Left kidney (tissue), 2 donors: ENCODE measurements around the gene SPINT2. TPM values are rescaled to one million over a fixed set of nuclear protein-coding genes. Genes with fewer than 3 reads are reported as not detected.
"Not testable (repeated sequence)": the region's sequence is repeated elsewhere in the genome, so short reads cannot be mapped to it uniquely, and the experiment has no call there.

Experiments
- DNase-seq: peaks from one replicate; pipeline ENCODE4 v3.0.0-alpha.2; 2013
- polyA plus RNA-seq: library from polyadenylated mRNA; unstranded; fragments of 120-200 nt; gene quantifications from one replicate; pipeline ENCODE4 v1.2.1, GENCODE V29; 2013; ENCODE audit not compliant: insufficient read length

Gene SPINT2
- polyA plus RNA-seq, 1 donor: 274 TPM

GRCh38 chr19:38319421-38320258 is 55.3 kb downstream of the SPINT2 start, which contains the start of gene KCNK6:
Gene KCNK6, plus strand, starts transcription at chr19:38319845. Its CDS starts 106 bp downstream, at chr19:38319951.
- DNase-seq: no peak

DNA sequence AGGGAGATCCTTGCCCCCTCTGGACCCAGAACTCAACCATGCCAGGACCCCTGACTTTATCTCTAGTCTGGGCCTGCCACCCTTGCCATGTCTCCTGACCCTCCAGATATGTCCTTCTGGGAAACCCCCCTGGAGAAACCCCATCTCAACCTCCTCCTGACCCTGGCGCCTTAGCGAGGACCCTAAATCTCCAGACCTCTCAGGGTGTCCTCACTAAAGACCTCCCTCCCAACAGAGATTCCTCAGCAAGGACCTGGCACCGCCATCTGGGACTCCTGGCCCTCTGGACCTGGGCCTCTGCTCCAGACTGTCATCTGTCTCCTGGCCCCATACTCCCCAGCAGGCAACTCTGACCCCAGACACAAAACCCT is 56.6 kb downstream of the SPINT2 start:
- no peak for DNase-seq

DNA sequence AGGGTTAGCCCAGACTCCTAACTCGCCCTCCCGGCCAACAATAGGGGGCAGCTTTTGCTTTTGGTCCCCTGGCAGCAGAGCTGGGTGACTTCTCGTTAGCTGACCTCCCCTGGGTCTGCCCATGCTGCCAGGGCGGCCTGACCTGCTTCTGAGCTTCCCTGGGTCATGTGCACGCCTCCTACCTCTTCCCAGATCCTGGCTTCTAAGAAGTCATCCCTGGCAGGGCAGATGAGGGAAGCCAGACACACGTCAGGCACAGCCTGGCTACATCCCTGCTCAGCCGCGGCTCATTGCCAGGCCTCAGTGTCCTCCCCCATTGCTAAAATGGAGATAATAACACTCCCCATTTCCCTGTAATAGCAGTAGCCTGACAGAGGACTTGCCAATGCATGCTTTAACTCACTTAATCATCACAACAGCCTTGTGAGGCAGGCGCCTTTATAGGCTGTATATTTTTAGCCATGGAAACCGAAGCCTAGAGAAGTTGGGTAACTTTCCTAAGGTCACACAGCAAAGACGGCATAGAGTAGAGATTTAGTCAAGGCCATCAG is 57.3 kb downstream of the SPINT2 start:
- DNase-seq: no peak

GRCh38 chr19:38323291-38323690 is 58.9 kb downstream of the SPINT2 start:
- DNase-seq: no peak

DNA sequence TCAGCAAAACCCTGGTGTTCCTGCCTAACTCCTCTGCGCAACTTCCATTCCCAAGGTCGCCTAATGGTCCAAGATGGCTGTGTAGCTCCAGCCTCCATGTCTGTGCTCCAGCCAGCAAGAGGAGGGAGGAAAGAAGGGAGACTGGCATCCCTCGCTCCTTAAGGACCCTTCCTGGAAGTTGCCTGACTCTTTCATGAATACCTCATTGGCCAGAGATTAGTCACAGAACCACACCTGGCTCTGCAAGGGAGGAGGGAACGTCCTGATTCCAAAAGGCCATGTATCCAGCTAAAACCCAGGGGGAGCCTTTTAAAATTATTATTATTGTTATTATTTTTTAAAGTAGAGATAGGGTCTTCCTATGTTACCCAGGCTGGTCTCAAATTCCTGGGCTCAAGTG is 60.1 kb downstream of the SPINT2 start:
- DNase-seq: no peak

GRCh38 chr19:38326591-38326990 is 62.2 kb downstream of the SPINT2 start:
- DNase-seq: no peak

DNA sequence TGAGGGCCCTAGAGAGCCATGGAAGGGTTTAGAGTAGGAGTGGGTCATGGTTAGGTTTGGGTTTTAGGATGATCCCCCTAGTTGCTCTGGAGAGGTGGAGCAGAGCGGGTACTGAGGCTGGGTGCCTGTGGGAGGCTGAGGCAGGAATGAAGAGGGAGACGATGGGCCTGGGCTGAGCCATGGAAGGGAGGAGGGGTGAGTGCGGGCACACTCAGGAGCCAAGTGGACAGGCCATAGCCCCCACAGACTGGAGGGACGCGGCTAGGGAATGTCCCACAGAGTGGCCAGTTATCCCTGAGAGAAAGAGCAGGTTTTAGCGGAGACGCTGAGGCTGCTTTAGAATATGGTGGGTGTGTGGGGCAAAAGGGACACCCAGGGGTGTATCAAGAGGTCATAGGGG is 65.3 kb downstream of the SPINT2 start:
- DNase-seq: no peak

DNA sequence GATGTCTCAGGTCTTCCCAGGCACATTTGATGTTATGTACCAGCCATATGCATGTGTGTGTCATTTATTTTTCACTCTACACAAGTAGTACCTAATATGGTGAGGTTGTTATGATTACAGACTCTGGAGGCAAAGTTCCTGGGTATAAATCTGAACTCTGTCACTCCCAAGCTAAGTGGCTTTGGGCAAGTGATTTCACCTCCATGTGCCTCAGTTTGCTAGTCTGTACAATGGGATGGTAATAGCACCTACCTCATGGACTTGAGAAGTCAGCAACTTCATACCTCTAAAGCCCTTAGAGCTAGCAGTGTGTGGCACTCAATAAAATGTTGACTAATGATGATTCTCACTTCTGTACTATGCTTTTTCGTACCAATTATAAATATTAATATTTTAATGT is 67.4 kb downstream of the SPINT2 start:
- no peak for DNase-seq

DNA sequence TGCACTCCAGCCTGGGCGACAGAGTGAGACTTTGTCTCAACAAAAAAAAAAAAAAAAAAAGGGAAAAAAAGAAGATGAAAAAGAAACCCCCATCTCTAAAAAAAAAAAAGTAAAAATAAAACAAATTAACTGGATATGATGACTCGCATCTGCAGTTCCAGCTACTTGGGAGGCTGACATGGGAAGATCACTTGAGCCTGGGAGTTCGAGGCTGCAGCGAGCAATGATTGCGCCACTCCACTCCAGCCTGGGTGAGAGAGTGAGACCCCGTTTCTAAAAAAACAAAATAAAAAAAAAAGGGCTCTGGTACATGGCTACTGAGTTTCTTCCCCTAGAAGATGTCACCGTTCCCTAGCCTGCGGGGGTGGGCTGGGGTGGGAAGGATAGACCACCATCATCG is 68.9 kb downstream of the SPINT2 start:
- no peak for DNase-seq

DNA sequence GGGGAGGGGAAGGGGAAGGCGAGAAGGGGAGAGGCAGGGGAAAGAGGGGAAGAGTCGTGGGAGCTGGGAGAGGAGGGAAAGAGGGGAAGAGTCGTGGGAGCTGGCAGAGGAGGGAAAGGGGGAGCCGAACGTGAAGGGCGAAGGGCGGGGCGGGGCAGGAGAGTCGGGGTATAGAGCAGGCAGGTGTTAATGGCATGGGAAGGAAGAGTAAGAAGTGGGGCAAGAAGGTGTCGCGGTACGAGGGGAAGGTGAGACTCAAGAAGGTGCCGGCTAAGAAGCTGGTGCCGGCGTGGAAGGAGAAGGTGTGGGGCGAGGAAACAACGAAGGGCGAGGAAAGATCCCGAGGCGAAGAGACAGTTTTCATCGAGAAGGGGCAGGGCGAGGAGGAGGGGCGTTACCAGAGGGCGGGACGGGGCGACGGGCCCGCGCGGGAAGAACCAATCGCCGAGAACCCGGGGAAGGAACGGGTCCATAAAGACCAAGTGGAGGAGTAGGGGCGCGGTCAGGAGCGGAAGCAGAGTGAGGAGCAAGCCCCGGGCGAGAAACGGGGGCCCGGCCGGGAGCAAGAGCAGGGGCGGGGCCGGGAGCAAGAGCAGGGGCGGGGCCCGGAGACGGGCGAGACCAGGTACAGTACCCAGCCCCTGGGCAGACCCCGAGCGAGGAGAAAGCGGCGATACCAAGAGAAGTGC is 71.7 kb downstream of the SPINT2 start:
- peak; percentile 91 for DNase-seq

GRCh38 chr19:38336638-38337359 is 72.4 kb downstream of the SPINT2 start:
- peak; percentile 89 for DNase-seq

DNA sequence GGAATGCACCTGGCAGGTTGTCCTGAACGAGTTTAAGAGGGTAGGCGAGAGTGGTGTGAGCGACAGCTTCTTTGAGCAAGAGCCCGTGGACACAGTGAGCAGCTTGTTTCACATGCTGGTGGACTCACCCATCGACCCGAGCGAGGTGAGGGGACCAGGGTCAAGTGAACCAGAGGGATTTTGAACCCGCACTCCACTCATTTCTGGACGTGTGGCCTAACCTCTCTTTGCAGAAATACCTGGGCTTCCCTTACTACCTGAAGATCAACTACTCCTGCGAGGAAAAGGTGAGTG is 72.9 kb downstream of the SPINT2 start:
- DNase-seq: no peak

DNA sequence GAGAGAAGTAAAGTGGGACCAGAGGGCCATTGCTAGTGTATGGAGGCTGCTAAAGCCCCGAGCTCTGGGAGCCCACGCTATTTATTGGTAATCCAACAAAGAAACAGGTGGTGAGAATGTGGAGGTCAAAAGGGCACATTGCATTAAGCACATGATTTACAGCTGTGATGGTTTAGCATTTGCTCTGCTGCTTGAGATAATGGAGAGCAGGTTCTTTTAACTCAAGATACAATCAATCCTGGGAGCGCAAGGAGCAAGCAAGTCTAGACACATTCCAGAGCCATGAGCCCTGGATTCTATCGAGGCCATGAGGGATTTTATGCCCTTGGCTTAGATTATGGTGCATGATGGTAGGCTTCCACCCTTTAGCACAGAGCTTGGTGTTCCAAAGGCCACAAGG is 74.6 kb downstream of the SPINT2 start:
- not testable (repeated sequence) for DNase-seq

DNA sequence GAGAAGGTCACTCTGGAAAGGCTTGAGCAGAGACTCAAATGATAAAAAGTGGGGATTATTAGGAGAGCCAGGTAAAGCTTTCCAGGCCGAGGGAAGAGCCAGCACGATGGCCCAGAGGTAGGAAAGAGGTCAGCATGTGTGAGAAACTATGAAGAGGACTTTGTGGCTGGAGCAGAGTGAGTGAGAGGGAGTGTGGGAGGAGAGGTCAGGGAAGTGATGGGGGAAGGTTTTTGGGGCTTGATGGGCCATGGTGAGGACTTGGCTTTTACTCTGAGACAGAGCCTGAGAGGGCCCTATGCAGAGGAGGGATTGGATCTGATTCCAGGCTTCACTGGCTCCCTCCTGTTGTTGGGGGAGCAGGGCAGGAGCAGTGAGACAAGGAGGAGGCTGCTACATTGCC is 76.6 kb downstream of the SPINT2 start:
- no peak for DNase-seq

Other genes starting within 250 kb of the SPINT2 start
- gene DPF1, start 40.4 kb upstream of the SPINT2 start, polyA plus RNA-seq: 2.0 TPM
- gene PPP1R14A, start 8.2 kb upstream of the SPINT2 start, polyA plus RNA-seq: 4.6 TPM
- 5.5 TPM for gene C19orf33, start 39.7 kb downstream of the SPINT2 start, polyA plus RNA-seq
- 26.1 TPM for gene YIF1B, start 51.4 kb downstream of the SPINT2 start, polyA plus RNA-seq
- gene KCNK6, start 55.3 kb downstream of the SPINT2 start, polyA plus RNA-seq: 3.7 TPM
- 9.8 TPM for gene CATSPERG, start 71.3 kb downstream of the SPINT2 start, polyA plus RNA-seq
- gene PSMD8, start 110.0 kb downstream of the SPINT2 start, polyA plus RNA-seq: 140 TPM
- gene GGN, start 123.5 kb downstream of the SPINT2 start, polyA plus RNA-seq: 0.48 TPM
- gene SPRED3, start 124.1 kb downstream of the SPINT2 start, polyA plus RNA-seq: 1.4 TPM
- 13.0 TPM for gene FAM98C, start 138.5 kb downstream of the SPINT2 start, polyA plus RNA-seq
- gene RASGRP4, start 161.6 kb downstream of the SPINT2 start, polyA plus RNA-seq: 0.67 TPM
- gene RYR1, start 169.1 kb downstream of the SPINT2 start, polyA plus RNA-seq: 9.6 TPM